ENCODE measurements around the gene FCHSD2.

The FCHSD2 gene

DNA sequence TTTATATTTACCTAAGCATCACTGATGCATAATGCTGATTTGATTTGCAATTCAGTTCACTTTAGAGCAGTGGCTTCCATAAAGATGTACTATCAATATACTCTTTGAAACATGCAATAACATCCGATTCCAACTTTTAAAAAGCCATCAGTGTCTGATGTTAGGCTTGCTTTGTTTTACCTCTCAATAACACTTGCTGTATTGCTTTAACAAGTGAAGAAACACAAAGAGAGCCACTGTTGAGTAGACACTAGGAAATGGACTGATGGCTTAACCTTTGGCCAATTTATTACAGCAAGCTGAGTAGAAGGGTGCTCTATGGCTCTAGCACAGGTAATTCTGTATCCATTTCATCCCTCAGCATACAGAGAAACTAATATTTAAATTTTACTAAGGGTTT, 122.1 kb downstream of the FCHSD2 start:
- Histone ChIP-seq H3K36me3 (ENCODE audit: control insufficient read depth in 4 of 4, insufficient read depth in 4 of 4, low read length in 3 of 4) (peaks cover 0 to 16% (median 2%) of the 10 kb centered on the region in 4 experiments), H3K4me1 (ENCODE audit: control extremely low read depth in 1 of 4, control insufficient read depth in 4 of 4, insufficient read depth in 4 of 4, low read length in 3 of 4) (no peaks in the 10 kb centered on the region), H3K27me3 (replicated peaks in 2 of 5; ENCODE audit: control insufficient read depth in 4 of 5, insufficient read depth in 5 of 5, low read length in 4 of 5) (no peaks in the 10 kb centered on the region), H3K27ac (ENCODE audit: insufficient read depth in 1 of 2, low read depth in 1 of 2, low read length in 2 of 2, poor library complexity in 1 of 2, severe bottlenecking in 2 of 2) (no peak overlapping the region), H3K4me3 (ENCODE audit: control insufficient read depth in 1 of 7, extremely low read depth in 1 of 7, insufficient read depth in 4 of 7, low read depth in 2 of 7, low read length in 6 of 7) (no peak overlapping the region), H3K9me3 (ENCODE audit: control extremely low read depth in 1 of 5, control insufficient read depth in 4 of 5, insufficient read depth in 2 of 5, low read depth in 1 of 5, low read length in 4 of 5) (peaks cover 4 to 31% (median 10%) of the 10 kb centered on the region in 5 experiments)
- no peak for DNase-seq
- ChIA-PET CTCF (interaction anchor here (0.8 to 2.0 kb wide), 2 partner anchors 10 to 29 kb away, joined by 3 to 6 read pairs; no protein-coding TSS in a partner anchor), POLR2A (no interaction called here)
- WGBS (ENCODE audit: insufficient coverage), result 100% methylated on average over 1 of the region's 1 CpG

DNA sequence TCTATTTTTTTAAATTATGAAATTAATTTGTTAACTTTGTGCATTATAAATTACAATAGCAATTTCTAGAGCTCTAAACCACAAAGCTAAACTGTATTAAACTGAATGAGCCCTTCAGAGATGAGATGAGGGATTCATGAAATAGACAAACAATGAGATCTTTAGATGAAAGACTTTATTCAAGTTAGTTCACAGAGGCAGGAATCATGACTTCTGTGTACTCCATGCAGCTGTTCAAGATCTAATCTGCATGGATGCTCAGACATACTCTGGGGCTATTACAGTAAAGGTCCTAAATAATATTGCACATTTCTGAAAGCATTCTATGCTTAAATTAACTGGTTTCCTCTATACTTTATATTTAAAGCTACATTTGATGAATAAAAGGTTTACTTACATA, 122.7 kb downstream of the FCHSD2 start:
- Histone ChIP-seq H3K27ac (ENCODE audit: insufficient read depth in 1 of 2, low read depth in 1 of 2, low read length in 2 of 2, poor library complexity in 1 of 2, severe bottlenecking in 2 of 2) (no peak overlapping the region), H3K9me3 (ENCODE audit: control extremely low read depth in 1 of 5, control insufficient read depth in 4 of 5, insufficient read depth in 2 of 5, low read depth in 1 of 5, low read length in 4 of 5) (peaks cover 4 to 26% (median 8%) of the 10 kb centered on the region in 5 experiments), H3K4me3 (ENCODE audit: control insufficient read depth in 1 of 7, extremely low read depth in 1 of 7, insufficient read depth in 4 of 7, low read depth in 2 of 7, low read length in 6 of 7) (no peak overlapping the region), H3K4me1 (ENCODE audit: control extremely low read depth in 1 of 4, control insufficient read depth in 4 of 4, insufficient read depth in 4 of 4, low read length in 3 of 4) (no peaks in the 10 kb centered on the region), H3K27me3 (replicated peaks in 2 of 5; ENCODE audit: control insufficient read depth in 4 of 5, insufficient read depth in 5 of 5, low read length in 4 of 5) (no peaks in the 10 kb centered on the region), H3K36me3 (ENCODE audit: control insufficient read depth in 4 of 4, insufficient read depth in 4 of 4, low read length in 3 of 4) (peaks cover 0 to 10% (median 4%) of the 10 kb centered on the region in 4 experiments)
- ChIA-PET CTCF (interaction anchor here (2.0 kb wide), 1 partner anchor 30 kb away, joined by 6 read pairs; no protein-coding TSS in a partner anchor), POLR2A (no interaction called here)
- no peak for DNase-seq

DNA sequence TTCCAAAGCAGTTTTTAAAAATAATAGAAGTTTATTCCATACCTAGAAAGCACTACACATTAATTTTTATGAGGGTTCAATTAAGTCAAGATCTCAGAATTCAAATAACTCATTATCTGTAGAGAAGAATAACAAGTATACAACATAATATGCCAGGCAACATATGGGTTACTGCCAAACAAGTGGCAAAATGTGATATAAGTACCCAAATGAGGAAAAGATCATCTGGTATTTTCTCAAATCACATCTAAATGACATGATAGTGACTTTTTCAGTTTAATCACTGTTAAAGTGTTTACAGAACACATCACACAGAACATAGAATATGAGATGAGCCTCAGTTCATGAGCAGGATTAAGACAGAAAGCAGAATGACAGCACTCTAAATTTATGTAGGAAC, 123.3 kb downstream of the FCHSD2 start:
- Histone ChIP-seq H3K4me3 (ENCODE audit: control insufficient read depth in 1 of 7, extremely low read depth in 1 of 7, insufficient read depth in 4 of 7, low read depth in 2 of 7, low read length in 6 of 7) (no peak overlapping the region), H3K36me3 (ENCODE audit: control insufficient read depth in 4 of 4, insufficient read depth in 4 of 4, low read length in 3 of 4) (peaks cover under 1 to 11% (median 5%) of the 10 kb centered on the region in 4 experiments), H3K4me1 (ENCODE audit: control extremely low read depth in 1 of 4, control insufficient read depth in 4 of 4, insufficient read depth in 4 of 4, low read length in 3 of 4) (no peaks in the 10 kb centered on the region), H3K9me3 (ENCODE audit: control extremely low read depth in 1 of 5, control insufficient read depth in 4 of 5, insufficient read depth in 2 of 5, low read depth in 1 of 5, low read length in 4 of 5) (peaks cover 3 to 21% (median 6%) of the 10 kb centered on the region in 5 experiments), H3K27ac (ENCODE audit: insufficient read depth in 1 of 2, low read depth in 1 of 2, low read length in 2 of 2, poor library complexity in 1 of 2, severe bottlenecking in 2 of 2) (no peak overlapping the region), H3K27me3 (replicated peaks in 2 of 5; ENCODE audit: control insufficient read depth in 4 of 5, insufficient read depth in 5 of 5, low read length in 4 of 5) (no peaks in the 10 kb centered on the region)
- CTCF ChIA-PET, result no interaction called here
- DNase-seq, result no peak
- POLR2A ChIA-PET, result no interaction called here

DNA sequence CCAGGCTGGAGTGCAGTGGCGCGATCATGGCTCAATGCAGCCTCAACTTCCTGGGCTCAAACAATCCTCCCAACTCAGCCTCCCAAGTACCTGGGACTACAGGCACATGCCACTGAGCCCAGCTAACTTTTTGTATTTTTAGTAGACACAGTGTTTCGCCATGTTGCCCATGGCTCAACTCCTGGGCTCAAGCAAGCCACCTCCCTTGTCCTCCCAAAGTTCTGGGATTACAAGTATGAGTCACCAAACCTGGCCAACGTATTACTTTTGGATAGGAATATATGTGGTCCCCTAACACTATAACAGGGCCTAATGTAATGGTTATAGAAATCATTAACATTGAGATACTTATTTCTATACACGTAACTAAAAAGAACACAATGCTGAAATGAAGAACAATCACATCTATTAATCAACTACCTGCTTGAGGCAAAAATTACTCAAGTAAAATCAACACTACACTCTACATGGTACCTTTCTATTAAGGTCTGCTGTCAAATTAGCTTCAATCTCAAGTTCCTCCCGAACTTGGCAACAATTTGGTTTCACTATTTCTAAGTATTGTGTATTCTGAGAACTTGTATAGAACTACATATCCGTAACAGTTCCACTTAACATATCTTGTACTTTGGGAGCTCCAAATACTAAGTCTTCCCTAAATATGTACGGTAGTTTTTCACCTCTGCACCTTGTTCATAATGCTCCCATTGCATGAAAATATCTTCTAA, 124.9 kb downstream of the FCHSD2 start:
- Histone ChIP-seq H3K36me3 (ENCODE audit: control insufficient read depth in 4 of 4, insufficient read depth in 4 of 4, low read length in 3 of 4) (peaks cover 6 to 17% (median 13%) of the 10 kb centered on the region in 4 experiments), H3K4me3 (ENCODE audit: control insufficient read depth in 1 of 7, extremely low read depth in 1 of 7, insufficient read depth in 4 of 7, low read depth in 2 of 7, low read length in 6 of 7) (no peak overlapping the region), H3K4me1 (ENCODE audit: control extremely low read depth in 1 of 4, control insufficient read depth in 4 of 4, insufficient read depth in 4 of 4, low read length in 3 of 4) (no peaks in the 10 kb centered on the region), H3K9me3 (ENCODE audit: control extremely low read depth in 1 of 5, control insufficient read depth in 4 of 5, insufficient read depth in 2 of 5, low read depth in 1 of 5, low read length in 4 of 5) (peaks cover 0 to 6% (median 0%) of the 10 kb centered on the region in 5 experiments), H3K27ac (ENCODE audit: insufficient read depth in 1 of 2, low read depth in 1 of 2, low read length in 2 of 2, poor library complexity in 1 of 2, severe bottlenecking in 2 of 2) (no peak overlapping the region), H3K27me3 (replicated peaks in 2 of 5; ENCODE audit: control insufficient read depth in 4 of 5, insufficient read depth in 5 of 5, low read length in 4 of 5) (no peaks in the 10 kb centered on the region)
- WGBS (ENCODE audit: insufficient coverage), result 100% methylated on average over 3 of the region's 8 CpGs
- ChIA-PET POLR2A (no interaction called here), CTCF (interaction anchor here (1.0 to 1.4 kb wide), 2 partner anchors 37 to 126 kb away, joined by 3 read pairs; no protein-coding TSS in a partner anchor)
- no peak for DNase-seq

DNA sequence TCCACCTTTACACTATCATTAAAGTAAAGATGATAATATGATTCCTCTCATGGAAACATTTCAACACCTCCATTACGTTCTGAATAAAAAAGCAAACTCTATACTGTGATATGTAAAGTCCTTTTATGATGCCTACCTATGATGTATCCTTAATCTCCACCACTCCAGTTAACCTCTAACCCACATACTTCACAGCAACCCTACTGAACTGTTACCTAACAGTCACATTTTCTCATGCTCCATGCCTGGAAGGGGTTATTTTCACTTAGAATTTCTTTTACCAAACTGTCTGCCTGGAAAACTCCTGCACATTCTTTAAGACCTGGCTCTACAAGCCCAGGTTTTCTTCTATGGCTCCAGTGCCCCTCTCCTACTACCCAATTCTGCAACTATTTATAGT, 129.1 kb downstream of the FCHSD2 start:
- POLR2A ChIA-PET, result no interaction called here
- CTCF ChIA-PET, result interaction anchor here (1.9 kb wide), 1 partner anchor 165 kb away, joined by 5 read pairs; no protein-coding TSS in a partner anchor

DNA sequence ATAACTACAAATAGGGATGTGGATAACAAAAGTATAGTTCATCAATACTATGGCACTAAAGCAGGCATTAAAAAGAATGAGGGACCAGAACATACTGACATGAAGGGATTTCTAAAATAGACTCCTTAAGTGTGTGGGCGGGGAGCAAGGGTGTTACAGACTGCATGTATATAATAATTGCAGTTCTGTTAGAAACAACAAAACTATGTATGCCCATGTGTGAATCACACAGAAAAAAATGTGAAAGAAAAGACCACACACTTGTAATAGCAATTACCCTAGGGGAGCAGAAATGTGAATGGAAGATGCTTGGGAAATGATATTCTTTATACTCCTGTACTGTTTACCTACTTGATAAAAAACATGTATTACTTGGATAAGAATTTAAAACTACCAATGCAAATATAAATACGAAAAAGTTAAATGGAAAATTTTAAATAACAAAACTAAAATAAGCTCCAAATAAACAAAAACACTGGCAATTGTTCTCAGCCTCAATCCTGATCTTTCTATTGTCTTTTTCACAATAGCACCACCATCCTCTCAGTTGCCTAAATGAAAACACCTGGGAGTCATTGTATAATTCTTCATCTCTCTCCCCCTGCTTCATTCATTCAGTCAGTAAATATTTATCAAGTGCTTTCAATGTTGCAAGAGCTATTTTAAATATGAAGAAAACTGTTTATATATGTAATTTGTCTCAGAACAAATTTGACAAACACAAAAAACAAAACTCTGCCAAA, 129.8 kb downstream of the FCHSD2 start:
- ChIA-PET CTCF (no interaction called here), POLR2A (no interaction called here)
- peaks cover 9 to 52% (median 38%) of the 10 kb centered on the region in 4 experiments for H3K36me3 ChIP-seq (ENCODE audit: control insufficient read depth in 4 of 4, insufficient read depth in 4 of 4, low read length in 3 of 4)
- no peak for DNase-seq
- H3K27ac ChIP-seq (ENCODE audit: insufficient read depth in 1 of 2, low read depth in 1 of 2, low read length in 2 of 2, poor library complexity in 1 of 2, severe bottlenecking in 2 of 2), result no peak overlapping the region
- no peaks in the 10 kb centered on the region for H3K4me1 ChIP-seq (ENCODE audit: control extremely low read depth in 1 of 4, control insufficient read depth in 4 of 4, insufficient read depth in 4 of 4, low read length in 3 of 4)
- no peaks in the 10 kb centered on the region for H3K27me3 ChIP-seq (replicated peaks in 2 of 5; ENCODE audit: control insufficient read depth in 4 of 5, insufficient read depth in 5 of 5, low read length in 4 of 5)
- WGBS (ENCODE audit: insufficient coverage), result no CpG with 5 or more reads among the region's 2 CpGs
- no peak overlapping the region for H3K4me3 ChIP-seq (ENCODE audit: control insufficient read depth in 1 of 7, extremely low read depth in 1 of 7, insufficient read depth in 4 of 7, low read depth in 2 of 7, low read length in 6 of 7)
- H3K9me3 ChIP-seq (ENCODE audit: control extremely low read depth in 1 of 5, control insufficient read depth in 4 of 5, insufficient read depth in 2 of 5, low read depth in 1 of 5, low read length in 4 of 5), result peaks cover 5 to 25% (median 17%) of the 10 kb centered on the region in 5 experiments

More for the DNA sequence above, 129.1 kb downstream of the FCHSD2 start:
- Histone ChIP-seq H3K4me3 (ENCODE audit: control insufficient read depth in 1 of 7, extremely low read depth in 1 of 7, insufficient read depth in 4 of 7, low read depth in 2 of 7, low read length in 6 of 7) (no peak overlapping the region), H3K27me3 (replicated peaks in 2 of 5; ENCODE audit: control insufficient read depth in 4 of 5, insufficient read depth in 5 of 5, low read length in 4 of 5) (no peaks in the 10 kb centered on the region), H3K36me3 (ENCODE audit: control insufficient read depth in 4 of 4, insufficient read depth in 4 of 4, low read length in 3 of 4) (peaks cover 9 to 46% (median 38%) of the 10 kb centered on the region in 4 experiments), H3K4me1 (ENCODE audit: control extremely low read depth in 1 of 4, control insufficient read depth in 4 of 4, insufficient read depth in 4 of 4, low read length in 3 of 4) (no peaks in the 10 kb centered on the region), H3K27ac (ENCODE audit: insufficient read depth in 1 of 2, low read depth in 1 of 2, low read length in 2 of 2, poor library complexity in 1 of 2, severe bottlenecking in 2 of 2) (no peak overlapping the region), H3K9me3 (ENCODE audit: control extremely low read depth in 1 of 5, control insufficient read depth in 4 of 5, insufficient read depth in 2 of 5, low read depth in 1 of 5, low read length in 4 of 5) (peaks cover 5 to 25% (median 17%) of the 10 kb centered on the region in 5 experiments)
- DNase-seq, result no peak
- no CpG with 5 or more reads among the region's 1 CpG for WGBS (ENCODE audit: insufficient coverage)

All from common myeloid progenitor, CD34-positive (primary cell).